ENCODE data around the gene CEP112.

GRCh38 chr17:65674246-65675045, 517.5 kb downstream of the CEP112 start:
- no peak for TF ChIP-seq CTCF (conservative IDR thresholded peaks at IDR 0.05)
- no peak for TF ChIP-seq ZFX (IDR thresholded peaks at IDR 0.05)

All from C4-2B (cell line).